Pons (tissue), 1 donor: ENCODE data around the gene TMEM234.

Source experiments
- DNase-seq: peaks from one replicate; pipeline ENCODE4 v3.0.0-alpha.2; 2016; ENCODE audit warnings: low spot score

The TMEM234 gene

GRCh38 chr1:32172621-32173245, 49.4 kb downstream of the TMEM234 start:
- DNase-seq: no peak

DNA sequence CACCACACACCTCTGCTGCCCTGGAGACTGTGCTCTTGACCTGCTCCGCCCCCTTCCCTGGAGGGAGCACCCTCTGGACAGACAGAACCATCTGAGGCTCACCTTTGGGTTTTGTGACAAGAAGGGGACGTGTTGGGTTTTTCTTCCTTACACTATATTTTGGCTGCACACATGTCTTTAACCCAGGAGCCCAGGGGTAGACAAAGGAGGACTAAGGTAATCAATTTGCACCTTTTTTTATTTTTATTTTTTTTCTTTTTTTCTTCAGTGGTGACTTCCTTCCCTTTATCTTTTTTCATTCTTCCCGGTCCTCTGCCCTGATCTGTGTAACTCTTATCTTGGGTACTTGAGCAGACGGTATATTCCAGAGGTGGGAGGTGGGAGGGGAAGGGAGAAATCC, 51.2 kb downstream of the TMEM234 start:
- DNase-seq: no peak
